T-helper 2 cell (primary cell): ENCODE measurements around the gene COQ2.
"Not testable (repeated sequence)": the region's sequence is repeated elsewhere in the genome, so short reads cannot be mapped to it uniquely, and the experiment has no call there.

ENCODE experiments used
- DNase-seq, 5 experiments: peaks; one replicate each; pipeline versions ENCODE4 v3.0.0 to v3.0.0-alpha.2; 2012 to 2022

The COQ2 gene

DNA sequence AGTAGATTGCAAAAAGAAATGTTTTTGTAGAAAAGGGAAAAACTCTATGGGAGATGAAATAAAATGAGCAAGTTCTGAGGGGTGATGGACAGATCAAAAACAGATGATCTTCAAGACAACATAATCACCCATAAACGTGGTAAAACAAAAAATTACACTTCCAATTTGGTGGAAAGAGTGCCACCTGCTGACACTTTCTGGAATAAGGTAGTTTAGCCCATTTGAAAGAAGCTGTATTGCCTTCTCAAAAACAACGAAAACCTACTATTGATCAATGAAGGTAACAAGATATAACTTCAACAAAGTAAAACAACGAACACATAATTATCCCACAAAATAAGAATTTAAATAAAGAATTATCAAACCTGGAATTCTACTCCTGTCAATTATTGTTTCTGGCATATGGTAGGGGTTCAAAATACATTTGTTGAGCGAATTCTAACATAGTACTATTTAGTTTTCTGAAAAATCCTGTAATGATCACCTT lies 2.5 kb downstream of the COQ2 start:
- peak in 4 of 5 experiments; percentile 11 to 74 (median 22) for DNase-seq

DNA sequence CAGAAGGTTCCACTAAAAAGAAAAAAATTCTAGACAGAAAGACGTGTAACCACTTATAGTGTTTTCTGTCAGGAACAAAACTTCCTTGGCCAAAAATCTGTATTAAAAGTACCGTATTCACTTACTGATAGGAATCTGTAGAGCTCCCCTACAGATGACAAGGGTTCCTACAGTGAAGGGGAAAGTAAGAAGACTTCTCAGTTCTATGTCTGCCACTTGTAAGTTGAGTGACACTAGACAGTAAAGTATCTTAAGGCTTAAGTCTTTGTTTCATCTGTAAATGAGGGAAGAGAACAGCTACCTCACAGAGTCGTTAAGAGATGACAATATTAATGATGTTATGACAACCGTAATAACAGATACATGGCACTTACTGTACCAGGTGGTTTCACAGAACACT lies 3.3 kb downstream of the COQ2 start:
- peak in 1 of 5 experiments; percentile 23 for DNase-seq

DNA sequence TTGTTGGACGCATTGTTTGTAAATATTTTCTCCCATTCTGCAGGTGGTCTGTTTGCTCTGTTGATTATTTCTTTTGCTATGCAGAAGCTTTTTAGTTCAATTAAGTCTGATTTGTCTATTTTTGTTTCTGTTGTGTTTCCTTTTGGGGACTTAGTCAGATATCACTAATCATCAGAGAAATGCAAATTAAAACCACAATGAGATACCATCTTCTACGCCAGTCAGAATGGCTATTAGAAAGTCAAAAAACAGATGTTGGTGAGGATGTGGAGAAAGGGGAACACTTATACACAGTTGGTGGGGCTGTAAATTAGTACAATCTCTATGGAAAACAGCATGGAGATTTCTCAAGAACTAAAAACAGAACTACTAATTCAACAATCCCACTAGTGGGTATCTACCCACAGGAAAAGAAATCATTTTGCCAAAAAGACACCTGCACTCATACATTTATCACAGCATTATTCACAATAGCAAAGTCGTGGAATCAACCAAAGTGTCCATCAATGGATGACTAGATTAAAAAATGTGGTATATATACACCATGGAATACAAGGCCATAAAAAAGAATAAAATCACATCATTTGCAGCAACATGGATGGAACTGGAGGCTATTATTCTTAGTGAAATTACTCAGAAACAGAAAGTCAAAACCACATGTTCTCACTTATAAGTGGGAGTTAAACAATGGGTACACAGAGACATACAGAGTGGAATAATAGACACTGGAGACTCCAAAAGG lies 8.1 kb downstream of the COQ2 start:
- DNase-seq = peak in 1 of 5 experiments; percentile 78

- not testable (repeated sequence) for DNase-seq
Measured at GRCh38 chr4:83273926-83274325, 10.7 kb downstream of the COQ2 start.

GRCh38 chr4:83272900-83273299 lies 11.7 kb downstream of the COQ2 start:
- peak in 1 of 5 experiments; percentile 75 for DNase-seq

- DNase-seq = no peak
Measured at GRCh38 chr4:83269256-83269655, 15.3 kb downstream of the COQ2 start.

DNA sequence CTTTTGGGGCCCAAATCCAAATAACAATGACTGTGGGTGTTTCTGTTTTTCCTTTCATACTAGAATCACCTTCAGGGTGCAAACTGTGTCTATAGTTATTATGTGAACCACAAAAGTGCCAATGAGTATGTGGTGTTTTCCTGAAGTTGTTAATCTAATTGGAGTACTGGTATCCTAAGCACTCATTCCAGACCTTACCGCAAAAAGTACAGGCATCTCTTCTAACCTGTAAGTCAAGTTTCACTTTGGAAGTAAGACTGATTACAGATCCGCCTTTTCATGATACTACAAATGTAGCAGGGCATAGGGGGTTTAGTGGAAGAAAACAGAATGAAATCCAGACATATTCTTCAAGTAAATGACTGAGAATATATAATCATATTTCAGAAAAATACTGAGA lies 16.1 kb downstream of the COQ2 start:
- DNase-seq = no peak

DNA sequence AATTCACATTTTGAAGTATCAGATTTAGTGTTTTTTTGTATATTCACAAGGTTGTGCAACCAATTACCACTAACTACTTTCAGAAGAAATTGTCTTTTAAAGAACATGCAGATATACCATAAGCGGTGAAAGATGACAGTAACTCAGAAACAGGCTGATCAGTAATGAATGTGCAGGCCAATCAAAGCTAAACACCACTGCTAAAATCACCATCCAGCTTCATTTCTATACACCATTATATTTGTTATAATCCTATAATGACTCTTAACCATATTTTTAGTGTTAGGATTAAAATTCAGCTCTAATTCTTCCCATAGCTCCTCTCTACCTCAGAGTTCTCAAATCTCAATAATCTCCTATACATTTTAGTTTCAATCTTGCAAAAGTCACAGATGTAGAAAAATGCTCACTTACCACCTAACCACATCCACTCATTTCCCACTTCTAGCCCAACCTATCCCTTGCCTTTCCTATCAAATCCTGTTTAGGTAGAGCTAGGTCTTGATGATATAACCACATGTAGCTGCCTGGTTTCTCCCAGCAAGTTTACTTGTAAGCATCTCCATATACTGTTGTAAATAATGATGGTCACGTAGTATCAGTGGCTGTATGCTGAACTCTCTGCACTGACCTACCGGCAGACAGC lies 16.6 kb downstream of the COQ2 start:
- DNase-seq = peak in 1 of 5 experiments; percentile 78

GRCh38 chr4:83267121-83267829 lies 17.3 kb downstream of the COQ2 start:
- DNase-seq = no peak

- DNase-seq = peak in 1 of 5 experiments; percentile 86
Measured at GRCh38 chr4:83266689-83267088, 17.9 kb downstream of the COQ2 start.

GRCh38 chr4:83263106-83263505 lies 21.5 kb downstream of the COQ2 start:
- no peak for DNase-seq

DNA sequence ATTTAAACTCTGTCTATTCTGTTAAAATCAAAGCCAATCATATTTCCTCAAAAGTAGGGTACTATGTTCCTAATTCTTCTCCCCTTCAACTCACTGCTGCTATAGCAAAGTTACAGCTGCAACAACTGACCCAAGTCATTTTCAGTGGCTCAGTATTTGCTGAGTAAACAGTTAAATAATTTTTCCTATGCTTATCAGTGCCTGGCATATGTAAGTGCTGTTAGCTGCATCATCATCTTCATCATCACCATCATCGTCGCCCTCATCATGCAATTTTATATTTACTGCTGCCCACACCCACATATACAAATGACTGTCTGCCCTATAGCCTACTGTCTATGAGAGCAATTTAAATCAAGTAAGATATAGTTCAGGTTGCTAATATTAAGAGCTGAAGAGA lies 21.9 kb downstream of the COQ2 start:
- no peak for DNase-seq

- DNase-seq = no peak
Measured at GRCh38 chr4:83261307-83261706, 23.3 kb downstream of the COQ2 start.

DNA sequence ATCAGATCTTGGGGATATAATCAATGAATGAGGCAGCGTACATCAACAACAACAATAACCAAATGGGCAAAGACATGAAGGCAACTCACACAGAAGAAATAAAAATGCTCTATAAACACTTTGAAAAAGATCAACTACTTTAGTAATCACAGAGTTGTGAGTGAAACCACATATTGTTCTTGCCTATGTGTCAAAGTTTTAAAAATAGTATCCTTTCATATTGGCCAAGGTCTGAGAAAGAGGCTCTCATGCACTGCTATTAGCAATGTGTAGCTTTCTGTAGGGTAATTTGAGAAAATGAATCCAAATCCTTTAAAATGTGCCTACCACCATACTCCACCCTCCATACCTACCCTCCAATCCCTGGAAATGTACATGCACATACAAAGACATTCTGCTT lies 25.0 kb downstream of the COQ2 start:
- no peak for DNase-seq

GRCh38 chr4:83258461-83258860 lies 26.1 kb downstream of the COQ2 start:
- no peak for DNase-seq

- DNase-seq = no peak
Measured at GRCh38 chr4:83257811-83258210, 26.8 kb downstream of the COQ2 start.

DNA sequence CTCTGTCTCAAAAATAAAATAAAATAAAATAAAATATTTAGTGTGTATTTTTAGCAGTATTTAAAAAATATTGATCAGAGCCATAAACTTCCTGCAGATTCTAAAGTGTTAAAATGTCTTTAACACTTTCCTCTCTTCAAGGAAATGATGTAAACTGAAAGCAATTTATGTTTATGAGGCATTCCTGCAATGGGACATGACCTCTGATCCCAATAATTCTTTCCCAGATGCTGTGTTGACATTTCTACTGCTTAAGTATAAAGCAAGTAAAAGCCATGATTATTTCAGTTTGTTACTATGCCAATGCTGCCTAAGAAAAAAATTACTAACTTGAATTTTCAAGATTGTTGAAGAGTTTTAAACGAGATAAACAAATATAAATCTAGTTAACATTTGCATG lies 29.0 kb downstream of the COQ2 start:
- no peak for DNase-seq

DNA sequence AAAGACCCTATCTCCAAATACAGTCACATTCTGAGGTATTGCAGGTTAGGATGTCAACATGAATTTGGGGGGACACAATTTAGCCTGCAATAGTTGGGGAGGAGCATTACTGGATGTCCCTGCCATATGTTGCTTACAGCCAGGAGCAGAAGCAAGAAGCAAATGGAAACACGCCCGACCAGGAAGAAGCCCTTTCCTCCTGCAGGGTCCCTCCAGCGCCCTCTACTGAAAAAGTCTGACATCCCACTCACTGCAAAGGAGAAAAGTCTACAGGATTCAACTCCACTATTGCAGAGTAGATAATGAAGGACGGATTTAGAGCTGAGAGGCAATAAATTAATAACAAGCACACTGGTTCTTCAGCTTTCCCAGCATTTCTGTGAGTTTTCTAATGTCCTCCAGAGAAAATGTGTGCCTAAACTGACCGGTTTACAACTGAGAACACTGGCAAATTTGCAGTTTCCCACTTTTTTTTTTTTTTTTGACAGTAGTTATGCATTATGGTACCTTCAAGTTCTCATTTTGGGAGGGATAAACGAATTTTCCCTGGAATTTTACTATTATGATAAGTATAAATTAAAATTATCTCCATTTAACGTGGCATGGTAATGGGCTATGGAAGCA lies 31.7 kb downstream of the COQ2 start:
- peak in 4 of 5 experiments; percentile 31 to 78 (median 54) for DNase-seq

DNA sequence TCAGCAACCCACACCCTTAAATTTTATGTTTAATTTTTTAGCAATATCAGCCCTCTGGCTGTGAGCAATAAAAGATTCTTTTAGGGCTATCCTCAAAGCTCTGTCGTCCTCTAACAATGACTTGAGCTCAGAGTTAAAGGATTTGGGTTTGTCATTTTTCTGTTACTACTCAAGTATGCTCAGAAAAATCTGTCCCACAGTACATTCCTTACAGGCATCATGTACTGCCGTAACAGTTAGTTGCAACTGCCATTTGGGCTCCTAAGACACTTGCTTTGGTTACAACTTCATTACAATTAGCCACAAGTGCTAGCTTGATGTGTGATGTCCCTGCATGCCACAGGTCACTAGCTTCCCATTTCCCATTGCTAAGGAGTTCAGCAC lies 33.2 kb downstream of the COQ2 start:
- no peak for DNase-seq

GRCh38 chr4:83250687-83251446 lies 33.7 kb downstream of the COQ2 start:
- DNase-seq = no peak

DNA sequence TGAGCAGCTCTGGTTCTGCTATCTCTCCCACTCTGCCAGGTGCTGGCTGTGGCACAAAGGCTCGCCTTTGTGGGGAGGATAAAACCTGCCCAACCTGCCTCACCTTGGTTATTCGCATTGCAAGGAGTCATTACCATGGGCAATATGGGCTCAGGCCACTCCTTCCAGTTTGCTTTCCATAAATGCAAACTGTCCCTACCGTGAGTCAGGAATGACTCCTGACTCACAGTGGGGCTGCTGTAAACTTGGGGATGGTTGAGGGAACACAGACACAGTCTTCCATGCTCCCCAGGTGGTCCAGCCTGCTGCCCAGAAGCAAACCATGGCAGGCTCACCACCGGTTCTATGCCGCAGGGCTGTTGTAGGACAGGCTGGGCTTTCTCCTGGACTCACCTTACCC lies 36.1 kb downstream of the COQ2 start:
- DNase-seq = no peak
